Sigmoid colon (tissue), 4 donors: ENCODE data around the gene C19orf12.

Experiments
- CTCF ChIP-seq, 4 experiments: fragments of 450-650 bp in 3 of 4; fragments of 200-600 bp in 1 of 4; IDR thresholded peaks; one replicate each; pipeline ENCODE4 v1.5.1; 2016 to 2019; ENCODE audit warnings: antibody characterized with exemption in 4 of 4, mild to moderate bottlenecking in 3 of 4, moderate library complexity in 2 of 4
- EP300 ChIP-seq, 4 donors: sonication (generic); formaldehyde crosslinking; IDR thresholded peaks; one replicate each; pipeline ENCODE4 v1.6.1; 2017; ENCODE audit warnings: antibody characterized with exemption in 4 of 4
- POLR2A ChIP-seq, 2 donors: fragments of 450-650 bp; IDR thresholded peaks; one replicate each; pipeline ENCODE4 v1.6.1; 2016; ENCODE audit warnings: antibody characterized with exemption in 2 of 2, mild to moderate bottlenecking in 2 of 2, moderate library complexity in 2 of 2
- POLR2AphosphoS5 ChIP-seq, 4 donors: sonication (generic); formaldehyde crosslinking; IDR thresholded peaks; one replicate each; pipeline ENCODE4 v1.6.1; 2017; ENCODE audit warnings: antibody characterized with exemption in 4 of 4

DNA sequence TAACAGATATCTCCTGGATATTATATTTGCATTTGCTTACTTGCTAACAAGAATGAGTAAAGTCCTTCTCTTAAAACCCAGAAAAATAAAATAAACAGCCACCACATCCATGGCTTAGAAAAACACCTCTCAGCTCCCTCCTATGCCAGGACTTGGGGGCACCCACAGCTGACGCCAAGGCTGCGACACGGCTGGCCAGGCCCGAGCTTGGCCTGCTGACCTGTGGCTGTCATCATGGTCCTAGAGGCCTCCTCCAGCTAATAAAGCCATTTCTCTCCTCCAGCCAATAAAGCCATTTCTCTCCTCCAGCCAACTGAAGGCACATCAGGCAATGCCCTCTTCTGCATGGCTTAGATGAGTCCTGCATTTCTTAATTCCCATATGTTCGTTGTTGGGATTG is 20.9 kb downstream of the C19orf12 start:
- TF ChIP-seq CTCF (IDR thresholded peaks at IDR 0.05) (no peak), POLR2A (IDR thresholded peaks at IDR 0.05) (no peak), POLR2AphosphoS5 (IDR thresholded peaks at IDR 0.05) (no peak), EP300 (IDR thresholded peaks at IDR 0.05) (no peak)
